OCI-LY1 (cell line): ENCODE data around the gene WDFY2.

Source experiments
- H2AFZ ChIP-seq: fragments of 200-600 bp; sonication (generic), shearing (Covaris generic); 2 replicates; pipeline ENCODE4 v1.6.0; 2014; ENCODE audit warnings: antibody characterized with exemption, mild to moderate bottlenecking, low read length
- H3F3A ChIP-seq: fragments of 200-600 bp; sonication (generic), shearing (Covaris generic); 2 replicates; pipeline ENCODE4 v1.6.0; 2014; ENCODE audit warnings: mild to moderate bottlenecking, antibody characterized with exemption, low read length, moderate library complexity; ENCODE audit not compliant: insufficient read depth
- H3K27ac ChIP-seq: fragments of 200-600 bp; sonication (generic); 2 replicates; pipeline ENCODE4 v1.5.1; 2014; ENCODE audit warnings: low read length, mixed run types, mild to moderate bottlenecking, low read depth; ENCODE audit not compliant: poor library complexity, severe bottlenecking
- H3K27me3 ChIP-seq: fragments of 200-600 bp; sonication (generic); 2 replicates; pipeline ENCODE4 v1.6.0; 2014; ENCODE audit warnings: antibody characterized with exemption, mild to moderate bottlenecking, low read length, moderate library complexity; ENCODE audit not compliant: insufficient read depth
- H3K36me3 ChIP-seq: fragments of 200-600 bp; sonication (generic); 2 replicates; pipeline ENCODE4 v1.6.1; 2014; ENCODE audit warnings: mild to moderate bottlenecking, antibody characterized with exemption, low read length, moderate library complexity, mixed read lengths; ENCODE audit not compliant: insufficient read depth
- H3K4me1 ChIP-seq: fragments of 200-600 bp; sonication (generic); 2 replicates; pipeline ENCODE4 v1.5.1; 2014; ENCODE audit warnings: mild to moderate bottlenecking, low read length, moderate library complexity; ENCODE audit not compliant: insufficient read depth, severe bottlenecking
- H3K4me2 ChIP-seq: fragments of 200-600 bp; sonication (generic), shearing (Covaris generic); 2 replicates; pipeline ENCODE4 v1.6.1; 2014; ENCODE audit warnings: low read length
- H3K4me3 ChIP-seq: fragments of 200-600 bp; sonication (generic); 2 replicates; pipeline ENCODE4 v1.5.1; 2014; ENCODE audit warnings: low read length, low read depth, mild to moderate bottlenecking, mixed read lengths; ENCODE audit not compliant: poor library complexity, severe bottlenecking
- H3K79me2 ChIP-seq: fragments of 200-600 bp; shearing (Covaris generic); 2 replicates; pipeline ENCODE4 v1.6.1; 2016; ENCODE audit warnings: mixed run types, low read length, mixed read lengths; ENCODE audit not compliant: insufficient read depth
- H3K9ac ChIP-seq: fragments of 200-600 bp; sonication (generic), shearing (Covaris generic); 2 replicates; pipeline ENCODE4 v1.6.1; 2014; ENCODE audit warnings: mild to moderate bottlenecking, low read length, mixed read lengths
- H3K9me2 ChIP-seq: fragments of 200-600 bp; sonication (generic), shearing (Covaris generic); 2 replicates; pipeline ENCODE4 v1.6.1; 2014; ENCODE audit warnings: low read depth, mild to moderate bottlenecking, low read length, mixed read lengths
- H3K9me3 ChIP-seq: fragments of 200-600 bp; shearing (Covaris generic); 2 replicates; pipeline ENCODE4 v1.6.1; 2014; ENCODE audit warnings: low read length, mixed read lengths
- H4K20me1 ChIP-seq: fragments of 200-600 bp; sonication (generic), shearing (Covaris generic); 2 replicates; pipeline ENCODE4 v1.6.0; 2016; ENCODE audit warnings: mild to moderate bottlenecking, low read length; ENCODE audit not compliant: insufficient read depth
- CTCF ChIP-seq: fragments of 200-600 bp; sonication (generic), shearing (Covaris generic); IDR thresholded peaks from 2 replicates; pipeline ENCODE4 v1.5.1; 2017; ENCODE audit warnings: mild to moderate bottlenecking, antibody characterized with exemption, low read length, moderate library complexity, mixed read lengths
- EZH2 ChIP-seq: fragments of 200-600 bp; sonication (generic), shearing (Covaris generic); IDR thresholded peaks from 2 replicates; pipeline ENCODE4 v1.8.0; 2017; ENCODE audit warnings: borderline replicate concordance, mixed run types, mild to moderate bottlenecking, antibody characterized with exemption, low read length, moderate library complexity, mixed read lengths

WDFY2 gene

DNA sequence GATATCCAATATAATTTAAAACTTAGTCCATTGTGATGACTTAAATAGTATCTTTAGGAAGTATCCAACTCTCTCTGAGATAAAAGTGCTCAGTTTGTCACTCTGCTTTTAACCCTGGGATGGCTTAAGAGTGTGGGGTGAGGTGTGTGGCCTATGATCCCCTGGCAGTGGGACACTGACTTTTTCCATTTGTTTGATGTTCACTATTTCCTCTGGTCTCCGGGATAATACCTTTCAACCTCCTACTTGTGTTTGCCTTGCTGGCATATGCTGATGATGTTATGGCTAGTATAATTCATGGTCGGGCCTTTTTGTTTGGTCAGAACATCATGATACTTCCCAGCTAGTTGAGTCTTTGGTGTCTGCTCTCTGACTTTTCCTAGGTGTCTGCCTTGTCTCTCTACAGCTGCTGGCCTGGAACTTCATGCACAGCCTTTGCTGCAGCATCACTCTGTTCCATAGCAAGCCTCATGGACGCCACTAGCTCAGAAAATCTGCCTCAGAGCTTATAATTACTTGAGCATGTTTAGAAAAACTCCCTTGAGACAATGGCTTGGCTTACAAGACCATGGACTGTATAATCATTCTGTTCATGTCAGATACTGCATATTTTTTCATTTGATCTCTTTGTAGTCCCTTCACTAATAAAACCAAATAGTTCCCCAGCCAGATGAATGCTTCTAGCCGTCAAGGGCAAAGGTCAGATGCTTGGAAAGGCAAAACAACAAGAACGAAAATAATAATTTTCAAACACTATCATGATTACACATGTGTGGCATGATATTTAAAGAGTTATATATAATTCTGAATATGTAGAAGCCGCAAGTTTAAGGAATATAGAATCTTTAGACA is 75.2 kb downstream of the WDFY2 start:
- H3K9ac ChIP-seq: no peak overlapping the region
- no peaks in the 10 kb centered on the region; the same call in 1 of the 2 replicates for H4K20me1 ChIP-seq
- no peak overlapping the region for H3K4me2 ChIP-seq
- TF ChIP-seq CTCF (no peak), EZH2 (no peak)
- H3K9me2 ChIP-seq: no peaks in the 10 kb centered on the region
- no peaks in the 10 kb centered on the region for H3K27me3 ChIP-seq
- H3K4me3 ChIP-seq: no peak overlapping the region
- H3K27ac ChIP-seq: no peak overlapping the region
- no peak overlapping the region for H2AFZ ChIP-seq
- no peaks in the 10 kb centered on the region for H3F3A ChIP-seq
- no peaks in the 10 kb centered on the region for H3K36me3 ChIP-seq
- no peaks in the 10 kb centered on the region for H3K4me1 ChIP-seq
- H3K9me3 ChIP-seq: peaks cover 10% of the 10 kb centered on the region; the same call in 1 of the 2 replicates
- H3K79me2 ChIP-seq: no peaks in the 10 kb centered on the region

GRCh38 chr13:51660813-51661212 is 76.6 kb downstream of the WDFY2 start:
- no peaks in the 10 kb centered on the region for H3K36me3 ChIP-seq
- no peaks in the 10 kb centered on the region for H3K9me2 ChIP-seq
- no peaks in the 10 kb centered on the region for H3K4me1 ChIP-seq
- H3K27ac ChIP-seq: no peak overlapping the region
- TF ChIP-seq EZH2: no peak
- TF ChIP-seq CTCF: no peak
- H2AFZ ChIP-seq: no peak overlapping the region
- no peaks in the 10 kb centered on the region for H3F3A ChIP-seq
- H3K4me3 ChIP-seq: no peak overlapping the region
- H3K9me3 ChIP-seq: peaks cover 2% of the 10 kb centered on the region; the same call in 1 of the 2 replicates
- H3K9ac ChIP-seq: no peak overlapping the region
- no peaks in the 10 kb centered on the region; the same call in 1 of the 2 replicates for H4K20me1 ChIP-seq
- H3K79me2 ChIP-seq: no peaks in the 10 kb centered on the region
- H3K27me3 ChIP-seq: no peaks in the 10 kb centered on the region
- H3K4me2 ChIP-seq: no peak overlapping the region

GRCh38 chr13:51663973-51664957 is 80.0 kb downstream of the WDFY2 start:
- Histone ChIP-seq H3K4me3 (no peak overlapping the region), H4K20me1 (no peaks in the 10 kb centered on the region), H3K9me3 (no peaks in the 10 kb centered on the region), H3K79me2 (no peaks in the 10 kb centered on the region), H2AFZ (no peak overlapping the region), H3K27ac (no peak overlapping the region), H3K36me3 (no peaks in the 10 kb centered on the region), H3K4me2 (no peak overlapping the region), H3K9me2 (no peaks in the 10 kb centered on the region), H3F3A (no peaks in the 10 kb centered on the region), H3K4me1 (no peaks in the 10 kb centered on the region), H3K27me3 (no peaks in the 10 kb centered on the region), H3K9ac (no peak overlapping the region)
- TF ChIP-seq CTCF (no peak), EZH2 (no peak)
